Activated CD4-positive, alpha-beta T cell treated with anti-CD3 and anti-CD28 coated beads for 48 hours (primary cell): ENCODE measurements around the gene ARHGAP23.

Experiments
- DNase-seq: peaks from one replicate; pipeline ENCODE4 v3.0.0-alpha.2; 2020

The ARHGAP23 gene

DNA sequence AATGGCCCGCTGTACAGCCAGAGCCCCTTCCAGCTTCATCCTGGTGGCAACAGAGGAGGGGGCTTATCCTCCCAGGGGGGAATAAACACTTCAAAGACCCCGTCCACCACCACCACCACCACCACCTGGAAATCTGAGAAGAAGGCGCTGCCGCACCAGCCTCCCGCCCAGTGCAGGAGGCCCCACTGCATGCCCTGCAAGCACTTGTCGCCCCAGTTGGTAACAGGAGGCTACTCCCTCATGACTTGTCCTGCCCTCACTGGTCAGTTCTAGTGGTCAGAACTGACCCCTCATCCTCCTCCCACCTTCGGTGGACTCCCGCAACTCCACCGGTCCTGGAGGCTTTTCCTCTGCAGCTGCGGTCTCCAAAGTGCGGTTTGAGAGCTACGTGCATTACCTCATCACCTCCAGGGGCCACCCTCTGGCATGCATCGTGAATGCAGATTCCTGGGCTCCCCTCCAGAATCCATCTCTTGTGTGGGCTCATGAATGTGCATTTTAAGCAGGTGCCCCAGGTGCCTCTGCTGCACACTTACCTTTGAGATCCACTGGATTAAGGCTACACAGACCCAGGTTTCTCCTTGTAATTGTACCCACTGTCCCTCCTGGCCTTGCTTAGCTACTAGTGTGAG, 105.7 kb downstream of the ARHGAP23 start:
- no peak for DNase-seq

DNA sequence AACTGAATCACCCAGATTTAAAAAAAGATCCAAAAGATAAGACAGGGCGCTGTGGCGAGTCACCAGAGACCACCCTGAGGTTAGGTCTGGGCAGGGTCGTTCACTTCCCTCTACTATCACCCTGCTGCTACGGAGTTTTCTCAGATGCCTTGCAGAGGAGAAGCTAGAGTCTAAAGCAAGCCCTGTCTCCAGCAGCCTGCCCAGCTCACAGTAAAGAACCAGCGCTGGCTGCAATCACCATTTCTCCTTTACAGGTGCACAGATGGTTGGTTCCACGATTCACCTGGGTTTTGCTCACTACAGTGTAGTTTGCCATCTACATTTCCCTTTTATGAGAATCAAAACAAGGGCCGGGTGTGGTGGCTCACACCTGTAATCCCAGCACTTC, 106.2 kb downstream of the ARHGAP23 start:
- DNase-seq: no peak

DNA sequence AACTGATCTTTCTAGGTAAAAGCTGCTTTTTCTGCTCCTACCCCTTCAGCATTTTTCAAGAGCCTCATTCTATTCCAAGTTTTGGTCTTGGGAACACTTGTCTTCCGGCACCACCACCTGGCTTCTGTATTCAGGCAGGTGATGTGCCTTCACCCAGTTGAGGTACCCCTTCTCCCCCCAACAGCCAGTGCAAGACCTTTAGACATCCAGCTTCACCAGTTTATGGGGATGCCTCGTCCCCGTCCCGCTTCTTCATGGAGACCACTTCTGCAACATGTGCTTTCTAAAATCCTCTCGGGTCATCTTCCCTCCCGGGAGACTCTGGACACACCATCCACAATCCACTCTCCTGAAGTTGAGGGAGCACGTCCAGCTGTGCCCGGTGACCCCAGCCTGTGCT, 107.6 kb downstream of the ARHGAP23 start:
- no peak for DNase-seq

DNA sequence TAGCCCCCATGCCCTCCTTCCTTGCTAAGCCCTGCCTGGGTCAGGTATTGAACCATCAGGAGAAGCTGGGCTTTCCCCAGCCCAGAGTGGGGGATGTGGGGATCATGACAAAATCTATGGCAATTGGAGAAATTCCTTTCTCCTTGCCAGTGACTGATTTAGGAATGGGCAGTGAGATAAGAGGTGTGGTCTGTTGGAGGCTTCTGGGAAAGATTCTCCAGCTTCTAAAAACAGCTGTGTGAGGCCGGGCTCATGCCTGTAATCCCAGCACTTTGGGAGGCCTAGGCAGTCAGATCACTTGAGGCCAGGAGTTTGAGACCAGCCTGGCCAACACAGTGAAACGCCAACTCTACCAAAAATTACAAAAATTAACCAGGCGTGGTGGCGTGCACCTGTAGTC, 108.4 kb downstream of the ARHGAP23 start:
- DNase-seq: no peak

DNA sequence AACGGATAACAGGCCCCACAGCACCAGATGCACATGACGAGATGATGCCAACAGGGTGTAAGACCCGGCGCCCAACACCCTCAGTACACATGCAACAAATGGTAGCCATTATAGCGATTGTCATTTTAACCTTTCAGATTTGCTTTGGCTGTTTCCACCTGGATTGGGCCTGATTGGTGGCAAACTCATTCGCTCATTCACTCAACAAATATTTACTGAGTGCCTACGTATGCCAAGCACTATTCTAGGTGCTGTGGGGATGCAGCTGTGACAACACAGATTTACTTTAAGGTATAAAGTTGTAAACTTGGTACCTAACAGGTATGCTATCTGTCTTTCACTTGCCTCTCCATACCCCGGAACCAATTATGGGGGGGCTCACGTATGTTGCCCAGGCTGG, 110.6 kb downstream of the ARHGAP23 start:
- DNase-seq: no peak

DNA sequence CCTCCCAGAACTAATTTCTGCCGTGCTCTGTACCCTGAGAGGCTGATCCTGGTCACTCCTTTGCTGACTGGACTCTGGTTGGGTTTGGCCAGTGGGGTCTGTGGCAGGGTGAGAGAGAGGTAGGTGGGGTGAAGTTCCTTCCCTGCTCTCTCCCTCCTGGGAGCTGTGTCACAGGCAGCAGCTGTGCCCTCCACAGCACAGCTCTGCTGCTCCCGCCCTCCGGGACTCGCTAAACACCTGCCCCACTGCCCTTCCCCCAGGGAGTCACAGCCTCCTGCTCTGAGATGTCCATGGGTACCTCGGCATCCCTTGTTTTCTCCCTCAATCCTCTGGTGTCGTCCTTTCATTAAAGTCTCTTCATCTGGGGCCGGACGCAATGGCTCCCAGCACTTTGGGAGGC, 111.1 kb downstream of the ARHGAP23 start:
- no peak for DNase-seq

DNA sequence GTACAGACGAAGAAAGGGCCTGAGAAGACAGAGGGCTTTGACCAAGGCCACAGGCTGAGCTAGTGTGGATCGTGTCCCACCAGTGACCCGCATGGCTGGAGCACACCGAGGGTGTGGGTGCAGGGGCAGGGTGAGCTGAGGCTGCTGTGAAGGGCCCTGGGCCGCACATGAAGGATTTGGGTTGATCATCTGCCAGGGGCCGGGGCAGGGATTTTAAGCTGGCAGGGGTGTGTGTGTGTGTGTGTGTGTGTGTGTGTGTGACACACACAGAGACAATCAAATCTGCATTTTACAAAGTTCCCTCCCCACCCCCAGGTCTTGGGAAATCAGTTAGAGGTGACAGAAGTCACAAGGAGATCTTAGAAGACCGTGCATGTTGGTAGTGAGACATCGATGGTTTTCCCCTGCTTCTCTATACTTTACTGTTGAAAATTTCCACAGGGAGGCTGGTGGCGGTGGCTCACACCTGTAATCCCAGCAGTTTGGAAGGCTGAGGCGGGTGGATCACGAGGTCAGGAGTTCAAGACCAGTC, 112.3 kb downstream of the ARHGAP23 start:
- no peak for DNase-seq

DNA sequence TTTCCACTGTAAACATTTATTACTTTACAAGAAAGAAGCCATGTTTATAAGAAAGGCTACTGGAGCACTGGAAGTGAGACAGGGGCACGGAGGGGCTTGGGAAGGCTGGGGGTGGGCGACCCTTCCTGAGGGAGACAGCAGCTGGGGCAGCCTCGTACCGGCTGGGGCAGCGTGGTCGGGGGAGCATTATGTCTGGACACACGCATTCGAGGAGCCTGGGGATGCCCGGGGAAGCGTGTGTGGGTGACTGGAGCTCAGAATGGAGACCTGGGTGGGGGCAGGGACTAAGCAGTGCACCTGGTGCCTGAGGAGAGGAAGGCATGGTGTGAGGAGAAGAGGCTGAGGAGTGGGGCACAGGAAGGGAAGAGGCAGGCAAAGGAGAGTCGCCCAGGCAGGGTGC, 113.0 kb downstream of the ARHGAP23 start:
- DNase-seq: no peak

DNA sequence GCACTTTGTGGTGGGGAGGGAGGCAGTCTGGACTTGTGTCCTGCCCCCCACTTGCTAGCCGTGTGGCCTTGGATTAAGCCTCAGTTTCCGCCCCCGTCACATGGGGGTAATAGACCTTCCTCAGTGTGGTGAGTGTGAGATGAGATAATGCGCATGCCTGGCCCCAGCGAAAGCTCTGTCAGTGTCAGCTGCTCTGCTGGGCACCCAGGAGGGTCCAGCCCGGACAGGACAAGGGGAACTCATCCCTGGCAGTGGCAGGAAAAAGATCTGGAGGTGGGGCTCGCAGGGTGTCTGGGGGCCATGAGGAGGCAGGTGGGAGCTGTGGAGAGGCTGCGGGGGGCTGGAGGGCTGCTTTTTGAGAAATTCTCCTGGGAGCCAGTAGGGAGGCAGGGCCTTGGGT, 114.0 kb downstream of the ARHGAP23 start:
- no peak for DNase-seq

DNA sequence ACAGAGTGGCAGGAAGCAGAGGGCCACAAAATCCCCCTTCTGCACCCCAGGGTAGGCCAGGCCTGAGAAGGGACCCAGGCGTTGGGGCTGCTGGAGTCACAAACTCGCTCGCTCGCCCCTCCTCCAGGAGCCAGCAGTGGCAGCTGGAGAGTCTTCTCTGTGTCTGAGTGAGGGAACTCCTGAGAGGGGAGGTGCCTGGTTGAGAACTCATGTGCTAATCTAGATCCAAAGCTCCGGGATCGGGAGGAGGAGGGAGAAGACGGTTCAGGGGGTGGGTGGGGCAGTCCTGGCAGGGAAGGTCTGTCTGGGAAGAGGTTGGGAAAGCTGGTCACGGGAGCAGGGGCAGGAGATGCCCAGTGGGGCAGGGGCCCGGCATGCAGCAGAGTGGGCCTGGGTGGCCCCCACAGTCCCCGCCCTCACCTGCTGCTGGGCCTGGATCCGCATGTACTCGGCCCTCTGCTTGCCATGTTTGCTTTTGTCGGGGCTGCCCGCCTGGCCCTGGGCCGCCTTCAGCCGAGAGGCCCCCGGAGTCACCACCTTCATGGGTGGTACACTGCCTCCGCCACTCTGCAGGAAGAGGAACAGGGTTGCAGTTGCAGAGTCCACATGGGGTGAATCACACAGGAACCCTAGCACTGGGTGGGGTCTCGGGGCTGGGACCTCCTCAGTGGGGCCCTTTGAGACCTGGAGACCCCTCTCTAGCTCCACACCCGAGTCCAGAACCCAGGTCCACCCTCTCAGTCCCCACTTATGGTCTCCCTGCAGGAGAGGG, 115.3 kb downstream of the ARHGAP23 start:
- no peak for DNase-seq

DNA sequence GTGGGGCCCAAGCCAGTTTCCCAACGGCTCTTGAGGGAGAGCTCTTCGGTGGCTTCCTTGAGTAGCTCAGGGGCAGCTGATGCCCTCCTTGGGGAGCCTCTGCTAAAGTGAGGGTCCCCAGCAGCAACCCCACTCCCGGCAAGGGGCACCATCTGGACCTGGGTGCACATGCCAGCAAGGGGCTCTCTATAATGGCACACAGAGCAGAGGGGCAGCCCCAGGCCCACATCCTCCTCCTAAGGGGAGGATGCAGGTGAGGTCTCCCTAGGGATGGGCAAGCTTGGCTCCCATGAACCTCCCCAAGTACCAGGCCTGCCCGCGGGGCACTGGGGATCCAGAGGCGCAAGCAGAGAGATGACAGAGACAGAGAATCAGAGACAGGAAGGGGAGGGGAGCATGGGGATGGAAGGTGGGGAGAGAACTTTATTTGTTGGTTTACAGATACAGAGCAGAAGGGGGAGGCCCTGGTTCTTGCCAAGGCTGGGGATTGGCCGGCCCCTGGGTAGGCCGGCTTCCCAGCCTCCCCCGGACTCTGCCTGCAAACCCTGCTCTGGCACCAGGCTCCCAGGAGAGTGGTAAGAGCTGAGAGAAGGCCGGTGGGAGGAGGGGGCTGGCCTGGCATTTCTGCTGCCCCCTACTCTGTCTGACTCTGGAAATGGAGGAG, 116.0 kb downstream of the ARHGAP23 start:
- DNase-seq: no peak

DNA sequence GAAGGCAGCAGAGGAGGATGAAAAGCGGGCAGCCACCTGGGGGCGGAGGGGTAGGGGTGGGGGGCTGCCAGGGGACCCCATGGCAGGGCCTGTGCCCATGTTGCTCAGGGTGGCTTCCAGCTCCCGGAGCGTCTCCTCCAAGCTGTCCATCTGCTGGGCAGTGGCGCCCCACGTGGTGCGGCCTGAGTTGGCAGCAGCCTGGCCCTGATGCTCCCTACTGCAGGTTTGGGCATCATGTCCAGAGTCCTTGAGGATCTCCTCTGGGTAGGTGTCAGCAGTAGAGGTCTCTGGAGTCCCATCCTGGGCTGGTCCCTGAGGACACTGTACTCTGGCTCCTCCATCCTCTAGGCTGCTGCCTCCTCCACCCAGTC, 116.6 kb downstream of the ARHGAP23 start:
- DNase-seq: no peak

DNA sequence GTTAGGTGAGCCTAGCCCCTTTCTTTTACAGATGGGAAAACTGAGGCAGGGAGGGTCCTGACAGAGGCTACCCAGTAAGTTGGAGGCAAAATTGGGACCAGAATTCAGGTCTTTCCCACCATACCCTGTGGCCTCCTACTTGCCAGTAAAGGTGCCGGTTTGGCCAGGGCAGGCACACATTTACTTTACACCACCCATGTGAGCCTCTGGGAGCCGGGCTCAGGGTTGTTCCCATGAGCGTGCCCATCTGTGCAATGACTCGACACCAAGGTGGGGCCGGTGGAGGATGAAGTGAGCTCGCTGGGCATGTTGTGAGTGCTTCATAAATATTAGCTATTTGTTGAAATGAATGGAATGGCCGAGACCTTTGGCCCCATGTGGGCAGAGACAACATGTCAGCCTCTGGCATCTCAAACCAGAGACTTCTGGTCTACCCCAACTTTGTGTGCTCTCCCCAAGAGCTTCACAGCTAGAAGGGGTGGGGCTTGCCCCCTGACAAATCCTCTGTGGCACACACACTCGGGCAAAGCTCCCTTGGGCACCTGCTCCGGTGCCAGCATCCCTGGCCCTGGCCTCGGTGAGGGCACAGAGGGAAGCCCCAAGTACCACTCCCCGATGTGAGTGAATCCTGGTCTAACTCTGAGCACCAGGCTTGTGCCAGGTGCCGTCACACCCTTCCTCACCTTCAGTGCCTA, 117.4 kb downstream of the ARHGAP23 start:
- no peak for DNase-seq

DNA sequence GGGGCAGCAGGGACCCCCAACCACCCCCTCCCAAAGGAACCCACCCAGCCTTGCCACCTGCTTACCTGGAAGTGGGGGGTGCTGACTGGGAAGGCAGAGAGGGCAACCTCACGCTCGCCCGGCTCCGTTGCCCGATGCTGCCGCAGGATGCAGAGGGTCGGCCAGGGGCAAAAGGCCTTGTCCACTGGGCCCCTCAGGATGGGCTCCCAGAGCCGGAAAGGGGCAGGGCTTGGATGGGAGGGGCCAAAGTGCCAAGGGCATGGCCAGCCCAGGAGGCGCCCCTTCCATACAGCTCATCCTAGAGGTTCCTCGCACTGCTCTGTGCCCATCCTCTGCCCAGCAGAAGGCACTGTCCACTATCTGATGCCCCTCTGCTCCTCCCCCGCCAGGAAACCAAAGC, 118.1 kb downstream of the ARHGAP23 start:
- no peak for DNase-seq

DNA sequence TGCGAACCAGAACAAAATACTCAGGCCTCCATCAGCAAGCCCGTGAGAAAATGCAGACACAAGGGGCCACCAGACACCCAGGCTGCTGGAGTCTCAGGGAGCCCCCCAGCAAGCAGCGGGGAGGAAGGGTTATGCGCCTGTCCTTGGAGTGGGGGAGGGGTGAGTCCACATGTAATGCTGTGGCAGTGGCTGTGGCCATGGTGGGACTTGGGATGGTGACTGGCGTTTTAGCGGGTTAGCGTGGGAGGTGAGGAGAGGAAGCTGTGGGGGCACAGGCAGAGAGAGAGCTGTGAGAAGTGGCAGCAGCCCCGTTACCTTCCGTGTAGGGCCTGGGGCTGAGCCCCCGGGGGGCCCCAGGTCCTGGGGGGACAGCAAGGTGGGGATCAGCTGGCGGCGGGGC, 119.2 kb downstream of the ARHGAP23 start:
- no peak for DNase-seq

DNA sequence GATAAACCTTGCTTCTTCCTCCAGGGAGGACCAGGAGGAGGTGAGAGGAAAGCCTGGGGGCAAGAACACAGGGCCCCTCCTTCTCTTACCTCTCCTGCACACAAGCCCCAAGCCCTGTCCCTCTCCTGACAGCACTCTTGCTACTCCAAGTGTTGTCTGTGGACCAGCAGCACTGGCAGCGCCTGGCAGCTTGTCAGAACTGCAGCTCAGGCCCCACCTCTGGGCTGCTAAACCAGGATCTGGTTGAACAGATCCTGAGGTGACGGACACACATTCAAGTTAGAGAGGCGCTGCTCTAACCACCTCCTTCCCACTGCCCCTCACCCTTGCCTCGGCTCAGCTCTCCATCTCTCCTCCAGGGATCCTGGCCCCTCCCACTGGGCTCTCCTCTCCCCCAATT, 121.0 kb downstream of the ARHGAP23 start:
- DNase-seq: no peak

DNA sequence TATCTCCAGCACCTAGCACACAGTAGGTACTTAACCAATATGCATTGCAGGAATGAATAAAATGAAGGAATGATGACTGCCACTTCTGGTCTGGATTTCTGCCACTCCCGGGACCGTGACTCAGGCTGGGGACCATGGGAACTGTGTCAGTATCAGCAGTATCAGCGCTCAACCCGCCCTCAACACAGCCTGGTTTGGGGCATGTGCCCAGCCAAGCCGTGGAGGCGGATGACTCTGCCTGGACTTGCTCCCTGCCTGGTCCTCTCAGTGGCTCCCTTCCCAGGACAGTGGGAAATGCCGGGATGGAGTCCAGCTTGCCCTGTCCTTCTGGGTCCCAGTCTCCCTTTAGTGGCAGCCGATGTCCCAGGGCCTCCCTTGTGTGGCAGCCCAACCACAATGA, 122.4 kb downstream of the ARHGAP23 start:
- no peak for DNase-seq

DNA sequence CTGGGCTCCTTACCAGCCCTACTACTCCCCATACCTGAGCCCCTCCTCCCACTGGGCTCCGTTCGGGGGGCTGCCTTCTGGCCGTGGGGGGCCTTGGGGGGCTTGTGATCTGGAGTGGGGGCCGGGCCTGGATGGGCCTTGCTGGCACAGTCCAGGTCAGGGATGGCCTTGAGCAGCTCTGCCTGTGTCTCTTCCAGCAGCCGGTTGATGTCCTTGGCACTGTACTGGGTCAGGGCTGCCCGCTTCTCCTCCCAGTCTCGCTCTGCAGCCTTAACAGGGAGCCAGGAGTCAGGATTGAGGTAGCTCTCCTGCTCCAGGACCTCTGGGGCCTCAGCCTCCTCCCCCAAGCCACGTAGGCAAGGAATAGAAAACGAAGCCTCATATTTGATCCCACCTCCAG, 122.9 kb downstream of the ARHGAP23 start:
- DNase-seq: no peak

DNA sequence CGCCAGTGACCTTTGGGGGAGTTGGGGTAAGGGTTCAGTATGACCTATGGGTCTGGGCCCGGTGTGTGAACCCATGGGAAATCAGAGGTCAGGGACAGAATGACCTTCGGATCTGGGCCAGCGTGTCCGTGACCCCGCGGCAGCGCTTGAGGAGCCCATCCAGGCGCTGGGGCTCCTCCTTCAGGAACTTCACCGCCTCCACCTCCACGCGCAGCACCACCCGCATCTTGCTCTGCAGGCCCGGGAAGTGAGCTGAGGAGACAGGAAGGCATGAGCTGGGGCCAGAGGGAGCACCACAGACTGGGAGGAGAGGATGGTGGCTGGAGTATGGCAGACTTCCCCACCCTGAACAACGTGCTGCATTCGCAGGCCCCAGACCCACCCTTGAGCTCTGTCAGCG, 124.1 kb downstream of the ARHGAP23 start:
- DNase-seq: no peak

DNA sequence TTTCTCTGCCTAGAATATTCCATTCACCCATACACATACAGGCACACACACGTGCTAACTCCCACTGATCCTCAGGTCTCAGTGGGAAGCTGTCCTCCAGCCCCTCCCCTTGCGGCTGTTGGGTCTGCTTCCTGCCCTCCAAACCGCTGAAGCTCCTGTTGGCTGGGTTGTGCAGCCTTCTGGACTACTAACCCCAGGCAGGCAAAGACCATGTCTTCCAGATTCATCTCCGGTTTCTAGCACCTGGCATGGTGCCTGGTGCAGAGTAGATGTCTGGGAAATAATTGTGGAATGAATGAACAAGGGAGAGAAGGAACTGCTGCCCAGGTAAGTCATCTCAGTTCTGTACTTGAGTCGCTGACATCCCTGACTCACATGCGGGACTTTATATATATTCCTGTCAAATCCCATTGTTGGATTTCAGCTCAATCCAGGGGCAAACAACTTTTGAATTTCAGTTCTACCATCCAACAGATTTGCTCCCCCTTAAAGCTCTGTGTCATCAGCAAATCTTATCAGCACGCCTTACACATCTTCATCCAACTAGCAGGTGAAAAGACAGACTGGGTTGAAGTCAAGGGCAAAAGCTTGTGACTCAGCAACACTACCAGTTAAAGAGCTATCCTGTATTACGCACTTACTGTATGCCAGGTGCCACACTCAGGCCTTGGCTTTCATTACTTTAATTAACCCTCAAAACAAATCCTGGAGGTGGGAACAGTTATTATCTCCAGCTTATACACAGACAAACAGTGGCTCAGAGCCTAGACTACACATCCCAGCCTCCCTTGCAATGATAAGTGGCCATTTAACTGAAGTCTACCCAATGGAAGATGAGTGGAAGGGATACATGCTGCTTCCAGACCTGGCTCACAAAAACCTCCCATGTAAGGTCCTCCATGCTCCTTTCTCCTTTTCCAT, 126.4 kb downstream of the ARHGAP23 start:
- DNase-seq: no peak

DNA sequence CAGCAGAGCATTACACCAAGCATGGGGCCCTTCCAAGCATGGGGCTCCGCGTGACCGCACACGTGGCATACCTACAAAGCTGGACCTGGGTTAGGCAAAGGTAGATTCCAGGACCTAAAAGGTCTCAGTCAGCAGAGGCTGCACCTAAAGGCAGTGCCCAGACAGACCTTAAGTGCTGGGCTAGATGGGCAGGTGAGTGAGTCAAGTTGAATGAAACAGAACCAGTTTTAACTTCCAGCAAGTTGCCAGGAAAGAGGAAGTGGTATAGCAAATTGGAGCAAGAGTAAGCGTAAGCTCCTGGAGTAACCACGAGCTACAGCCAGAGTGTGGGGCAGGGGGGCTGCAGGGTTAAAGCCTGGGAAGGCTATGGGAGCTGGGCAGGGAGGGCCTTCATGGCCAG, 128.0 kb downstream of the ARHGAP23 start:
- DNase-seq: no peak

DNA sequence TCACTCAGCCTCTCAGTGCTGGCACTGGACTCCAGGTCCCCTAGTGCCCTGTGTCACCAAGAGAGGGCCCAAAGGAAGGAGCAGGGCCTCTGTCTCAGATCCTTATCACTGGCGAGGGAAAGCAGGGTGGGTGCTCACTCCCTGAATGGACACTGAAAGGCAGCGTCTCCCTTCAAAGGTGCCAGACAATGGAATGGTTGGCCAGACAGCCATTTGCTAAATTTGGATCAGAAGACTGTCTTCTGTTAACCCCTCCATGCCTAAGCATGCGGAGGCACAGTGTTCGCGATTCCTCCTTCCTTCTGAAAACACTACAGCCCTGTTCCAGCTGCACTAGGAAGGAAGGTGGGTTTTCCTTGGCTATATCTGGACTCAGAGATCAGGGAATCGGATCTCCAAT, 129.1 kb downstream of the ARHGAP23 start:
- no peak for DNase-seq
